ENCODE data around the gene TOP3B.

DNA sequence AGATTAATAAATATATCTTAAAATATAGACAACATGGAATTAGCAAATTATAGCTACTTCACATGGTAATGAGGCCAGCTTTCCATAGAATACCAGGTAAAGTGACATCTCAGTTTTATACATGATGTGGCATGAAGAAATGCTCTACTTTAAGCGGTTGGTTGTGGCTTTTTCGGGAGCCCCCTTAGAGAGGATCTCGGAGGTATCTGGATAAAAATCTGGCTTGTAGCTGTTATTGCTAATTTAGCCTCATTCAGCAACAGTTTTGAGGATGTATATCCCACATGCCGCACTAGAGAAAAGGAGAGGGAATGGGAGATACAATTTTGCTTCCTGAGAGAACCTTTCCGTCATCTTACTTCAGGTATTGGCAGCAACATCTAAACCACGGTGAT, 24.0 kb upstream of the TOP3B start:
- TF ChIP-seq, protein P1, sequence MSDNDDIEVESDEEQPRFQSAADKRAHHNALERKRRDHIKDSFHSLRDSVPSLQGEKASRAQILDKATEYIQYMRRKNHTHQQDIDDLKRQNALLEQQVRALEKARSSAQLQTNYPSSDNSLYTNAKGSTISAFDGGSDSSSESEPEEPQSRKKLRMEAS (IDR thresholded peaks at IDR 0.05), result no peak
- TF ChIP-seq FOXM1 (IDR thresholded peaks at IDR 0.05; ENCODE audit: borderline replicate concordance, low read depth) (no peak), TAF1 (IDR thresholded peaks at IDR 0.05; ENCODE audit: low read depth) (no peak), ZBTB7A (IDR thresholded peaks at IDR 0.05; ENCODE audit: low read depth) (no peak), TEAD4 (IDR thresholded peaks at IDR 0.05) (no peak)
- TF ChIP-seq, protein P2, sequence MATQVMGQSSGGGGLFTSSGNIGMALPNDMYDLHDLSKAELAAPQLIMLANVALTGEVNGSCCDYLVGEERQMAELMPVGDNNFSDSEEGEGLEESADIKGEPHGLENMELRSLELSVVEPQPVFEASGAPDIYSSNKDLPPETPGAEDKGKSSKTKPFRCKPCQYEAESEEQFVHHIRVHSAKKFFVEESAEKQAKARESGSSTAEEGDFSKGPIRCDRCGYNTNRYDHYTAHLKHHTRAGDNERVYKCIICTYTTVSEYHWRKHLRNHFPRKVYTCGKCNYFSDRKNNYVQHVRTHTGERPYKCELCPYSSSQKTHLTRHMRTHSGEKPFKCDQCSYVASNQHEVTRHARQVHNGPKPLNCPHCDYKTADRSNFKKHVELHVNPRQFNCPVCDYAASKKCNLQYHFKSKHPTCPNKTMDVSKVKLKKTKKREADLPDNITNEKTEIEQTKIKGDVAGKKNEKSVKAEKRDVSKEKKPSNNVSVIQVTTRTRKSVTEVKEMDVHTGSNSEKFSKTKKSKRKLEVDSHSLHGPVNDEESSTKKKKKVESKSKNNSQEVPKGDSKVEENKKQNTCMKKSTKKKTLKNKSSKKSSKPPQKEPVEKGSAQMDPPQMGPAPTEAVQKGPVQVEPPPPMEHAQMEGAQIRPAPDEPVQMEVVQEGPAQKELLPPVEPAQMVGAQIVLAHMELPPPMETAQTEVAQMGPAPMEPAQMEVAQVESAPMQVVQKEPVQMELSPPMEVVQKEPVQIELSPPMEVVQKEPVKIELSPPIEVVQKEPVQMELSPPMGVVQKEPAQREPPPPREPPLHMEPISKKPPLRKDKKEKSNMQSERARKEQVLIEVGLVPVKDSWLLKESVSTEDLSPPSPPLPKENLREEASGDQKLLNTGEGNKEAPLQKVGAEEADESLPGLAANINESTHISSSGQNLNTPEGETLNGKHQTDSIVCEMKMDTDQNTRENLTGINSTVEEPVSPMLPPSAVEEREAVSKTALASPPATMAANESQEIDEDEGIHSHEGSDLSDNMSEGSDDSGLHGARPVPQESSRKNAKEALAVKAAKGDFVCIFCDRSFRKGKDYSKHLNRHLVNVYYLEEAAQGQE (IDR thresholded peaks at IDR 0.05; ENCODE audit: low read depth), result no peak

All from Ishikawa (cell line).